Astrocyte (in vitro differentiated cells and primary cell): ENCODE results near the gene ZNF804B. TPM values are rescaled to one million over a fixed set of nuclear protein-coding genes. Genes with fewer than 3 reads are reported as not detected.

Experiments
- DNase-seq: peaks from one replicate; pipeline ENCODE4 v3.0.0-alpha.2; 2010; ENCODE audit warnings: low read depth
- FAIRE-seq: peaks from 2 replicates; lab custom pipeline; 2011; peaks lifted over from hg19 to GRCh38; lab: Jason Lieb, UNC
- H2AFZ ChIP-seq: 2 replicates; pipeline ENCODE4 v1.6.0; 2012; ENCODE audit warnings: low read depth, low read length, inconsistent platforms
- H3K27ac ChIP-seq: 2 replicates; pipeline ENCODE4 v1.5.1; 2011; ENCODE audit warnings: low read depth, low read length, inconsistent platforms
- H3K27me3 ChIP-seq: 2 replicates; pipeline ENCODE4 v1.6.0; 2011; ENCODE audit warnings: low read length, inconsistent platforms; ENCODE audit not compliant: insufficient read depth
- H3K36me3 ChIP-seq: 2 replicates; pipeline ENCODE4 v1.5.1; 2011; ENCODE audit warnings: low read length, inconsistent platforms; ENCODE audit not compliant: insufficient read depth
- H3K4me1 ChIP-seq: 2 replicates; pipeline ENCODE4 v1.5.1; 2011; ENCODE audit warnings: low read length, inconsistent platforms; ENCODE audit not compliant: insufficient read depth
- H3K4me2 ChIP-seq: 2 replicates; pipeline ENCODE4 v1.6.0; 2012; ENCODE audit warnings: low read length, inconsistent platforms
- H3K4me3 ChIP-seq: 2 replicates; pipeline ENCODE4 v1.5.1; 2011; ENCODE audit warnings: low read depth, mild to moderate bottlenecking, low read length, inconsistent platforms; ENCODE audit not compliant: insufficient read depth
- H3K79me2 ChIP-seq: 2 replicates; pipeline ENCODE4 v1.6.0; 2012; ENCODE audit warnings: mild to moderate bottlenecking, low read length, inconsistent platforms; ENCODE audit not compliant: insufficient read depth
- H3K9ac ChIP-seq: 2 replicates; pipeline ENCODE4 v1.6.0; 2012; ENCODE audit warnings: mild to moderate bottlenecking, low read length, inconsistent platforms
- H3K9me3 ChIP-seq: 2 replicates; pipeline ENCODE4 v1.5.1; 2012; ENCODE audit warnings: low read depth, mild to moderate bottlenecking, low read length, inconsistent platforms; ENCODE audit not compliant: insufficient read depth
- H4K20me1 ChIP-seq: 2 replicates; pipeline ENCODE4 v1.6.0; 2012; ENCODE audit warnings: low read length, inconsistent platforms; ENCODE audit not compliant: insufficient read depth
- H3K27ac Mint-ChIP-seq: one replicate; pipeline ENCODE4 v1.8.0; 2021; ENCODE audit warnings: mild to moderate bottlenecking, mixed read lengths; ENCODE audit not compliant: unreplicated experiment
- H3K27me3 Mint-ChIP-seq: one replicate; pipeline ENCODE4 v1.8.0; 2021; ENCODE audit warnings: low read depth, mixed read lengths; ENCODE audit not compliant: unreplicated experiment
- H3K36me3 Mint-ChIP-seq: one replicate; pipeline ENCODE4 v1.8.0; 2021; ENCODE audit warnings: low read depth, mixed read lengths; ENCODE audit not compliant: unreplicated experiment
- H3K4me1 Mint-ChIP-seq: one replicate; pipeline ENCODE4 v1.8.0; 2021; ENCODE audit warnings: low read depth, mixed read lengths; ENCODE audit not compliant: unreplicated experiment
- H3K4me3 Mint-ChIP-seq: one replicate; pipeline ENCODE4 v1.8.0; 2021; ENCODE audit warnings: mild to moderate bottlenecking, moderate library complexity, mixed read lengths; ENCODE audit not compliant: unreplicated experiment
- H3K9me3 Mint-ChIP-seq: one replicate; pipeline ENCODE4 v1.8.0; 2021; ENCODE audit warnings: mild to moderate bottlenecking, mixed read lengths; ENCODE audit not compliant: unreplicated experiment
- EZH2 ChIP-seq: IDR thresholded peaks from 2 replicates; pipeline ENCODE4 v1.6.1; 2012; ENCODE audit warnings: mild to moderate bottlenecking, low read length, inconsistent platforms; ENCODE audit not compliant: insufficient read depth
- total RNA-seq: library from RNA; stranded (reverse); gene quantifications from 2 replicates; pipeline ENCODE4 v1.2.1, GENCODE V29; 2021
- TF ChIP-seq, protein P1 (sequence below): IDR thresholded peaks from 2 replicates; pipeline ENCODE4 v1.5.1; 2011; ENCODE audit warnings: low read depth, mild to moderate bottlenecking, inconsistent platforms, low read length, moderate library complexity; ENCODE audit not compliant: insufficient read depth

Gene ZNF804B
- total RNA-seq, 1 donor from 2014 or later = not detected

DNA sequence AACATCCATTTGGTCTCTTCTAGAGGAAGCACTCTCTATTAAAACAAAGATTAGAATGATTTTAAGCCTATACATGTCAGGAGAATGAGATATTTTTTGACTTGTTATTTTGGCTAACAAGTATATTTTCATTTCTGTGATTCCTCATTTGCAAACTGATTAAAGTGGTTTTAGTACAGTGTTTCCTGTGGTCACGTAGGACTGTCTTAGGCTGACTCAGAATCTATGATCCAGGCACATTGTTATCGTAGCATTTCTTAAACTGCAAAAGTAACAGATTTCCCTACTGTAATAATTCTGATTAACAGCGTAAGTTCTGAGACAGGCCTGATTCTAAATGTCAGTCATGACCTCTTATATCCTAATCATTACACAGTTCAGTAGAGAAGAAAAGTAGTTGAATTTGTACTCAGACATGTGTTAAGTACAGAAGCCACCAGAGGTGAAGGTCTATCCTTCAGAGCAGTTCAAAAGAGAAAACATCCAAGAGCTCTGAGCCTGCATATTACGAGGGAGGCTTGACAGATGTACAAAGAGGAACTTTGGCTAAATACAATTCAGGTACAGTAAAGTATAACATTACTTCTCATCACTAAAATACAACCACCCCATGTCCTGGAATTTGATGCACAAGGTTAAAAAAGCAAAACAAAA is 160.1 kb downstream of the ZNF804B start:
- Mint-ChIP-seq H3K4me3 (no peak overlapping the region), H3K27ac (no peak overlapping the region), H3K36me3 (no peaks in the 10 kb centered on the region), H3K9me3 (no peaks in the 10 kb centered on the region), H3K4me1 (no peaks in the 10 kb centered on the region), H3K27me3 (no peaks in the 10 kb centered on the region)
- no peak for DNase-seq
- no peaks in the 10 kb centered on the region for H3K79me2 ChIP-seq
- no peaks in the 10 kb centered on the region for H3K27me3 ChIP-seq
- no peak overlapping the region for H3K9ac ChIP-seq
- no peak overlapping the region for H3K27ac ChIP-seq
- no peaks in the 10 kb centered on the region for H3K36me3 ChIP-seq
- H3K4me1 ChIP-seq = no peaks in the 10 kb centered on the region
- no peaks in the 10 kb centered on the region for H3K9me3 ChIP-seq
- H3K4me3 ChIP-seq = no peak overlapping the region
- H3K4me2 ChIP-seq = no peak overlapping the region
- H4K20me1 ChIP-seq = no peaks in the 10 kb centered on the region
- H2AFZ ChIP-seq = no peak overlapping the region
- no peak for FAIRE-seq
- TF ChIP-seq EZH2 = no peak
- TF ChIP-seq, protein P1, sequence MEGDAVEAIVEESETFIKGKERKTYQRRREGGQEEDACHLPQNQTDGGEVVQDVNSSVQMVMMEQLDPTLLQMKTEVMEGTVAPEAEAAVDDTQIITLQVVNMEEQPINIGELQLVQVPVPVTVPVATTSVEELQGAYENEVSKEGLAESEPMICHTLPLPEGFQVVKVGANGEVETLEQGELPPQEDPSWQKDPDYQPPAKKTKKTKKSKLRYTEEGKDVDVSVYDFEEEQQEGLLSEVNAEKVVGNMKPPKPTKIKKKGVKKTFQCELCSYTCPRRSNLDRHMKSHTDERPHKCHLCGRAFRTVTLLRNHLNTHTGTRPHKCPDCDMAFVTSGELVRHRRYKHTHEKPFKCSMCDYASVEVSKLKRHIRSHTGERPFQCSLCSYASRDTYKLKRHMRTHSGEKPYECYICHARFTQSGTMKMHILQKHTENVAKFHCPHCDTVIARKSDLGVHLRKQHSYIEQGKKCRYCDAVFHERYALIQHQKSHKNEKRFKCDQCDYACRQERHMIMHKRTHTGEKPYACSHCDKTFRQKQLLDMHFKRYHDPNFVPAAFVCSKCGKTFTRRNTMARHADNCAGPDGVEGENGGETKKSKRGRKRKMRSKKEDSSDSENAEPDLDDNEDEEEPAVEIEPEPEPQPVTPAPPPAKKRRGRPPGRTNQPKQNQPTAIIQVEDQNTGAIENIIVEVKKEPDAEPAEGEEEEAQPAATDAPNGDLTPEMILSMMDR = no peak

DNA sequence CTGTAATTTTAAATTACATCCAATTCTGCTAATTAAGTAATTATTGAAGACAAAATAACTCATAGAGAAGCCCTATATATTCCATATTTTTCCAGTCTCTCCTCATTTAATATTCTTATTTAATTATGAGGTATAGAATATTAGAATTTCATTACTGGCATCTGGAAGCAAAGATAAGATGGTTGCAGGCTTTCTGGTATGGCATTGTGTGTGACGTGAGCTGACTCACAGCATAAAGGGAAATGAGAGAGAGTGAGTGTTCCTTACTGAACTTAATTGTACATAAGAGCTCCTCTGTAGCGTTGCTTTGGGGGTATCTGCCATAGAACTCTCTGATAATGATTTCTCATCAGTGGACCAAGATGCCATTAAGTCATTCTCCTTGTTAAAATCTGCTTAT is 163.4 kb downstream of the ZNF804B start:
- no peaks in the 10 kb centered on the region for H3K4me1 ChIP-seq
- no peak overlapping the region for H3K4me2 ChIP-seq
- H3K36me3 ChIP-seq = no peaks in the 10 kb centered on the region
- H3K79me2 ChIP-seq = no peaks in the 10 kb centered on the region
- H3K27ac Mint-ChIP-seq = no peak overlapping the region
- H4K20me1 ChIP-seq = no peaks in the 10 kb centered on the region
- no peak overlapping the region for H3K9ac ChIP-seq
- H3K4me3 ChIP-seq = no peak overlapping the region
- no peaks in the 10 kb centered on the region for H3K36me3 Mint-ChIP-seq
- no peaks in the 10 kb centered on the region for H3K27me3 ChIP-seq
- H2AFZ ChIP-seq = no peak overlapping the region
- DNase-seq (no peak), FAIRE-seq (no peak)
- no peak overlapping the region for H3K27ac ChIP-seq
- no peaks in the 10 kb centered on the region for H3K9me3 ChIP-seq
- no peaks in the 10 kb centered on the region for H3K27me3 Mint-ChIP-seq
- peaks cover 5% of the 10 kb centered on the region for H3K4me1 Mint-ChIP-seq
- H3K9me3 Mint-ChIP-seq = no peaks in the 10 kb centered on the region
- no peak for TF ChIP-seq EZH2
- TF ChIP-seq, protein P1 = no peak
- H3K4me3 Mint-ChIP-seq = no peak overlapping the region

DNA sequence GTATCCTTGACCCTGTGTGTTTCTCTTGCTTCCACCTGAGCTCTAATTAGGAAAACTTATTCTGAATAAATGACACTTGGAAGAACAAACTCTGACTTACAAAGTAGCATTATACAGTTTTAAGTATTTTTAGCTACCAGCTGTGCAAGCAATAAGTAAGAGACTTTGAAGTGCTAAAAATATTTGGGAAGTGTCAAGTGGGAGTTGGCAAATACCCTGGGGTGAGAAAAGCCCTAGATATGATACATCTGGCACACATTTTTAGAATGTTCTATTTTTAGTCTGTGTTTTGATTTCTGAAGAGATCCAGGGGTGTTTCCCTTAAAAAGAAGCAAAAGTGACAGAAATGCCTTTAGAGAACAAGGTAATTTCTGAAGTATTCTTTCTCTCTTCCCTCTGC is 168.8 kb downstream of the ZNF804B start:
- no peak for DNase-seq
- Histone ChIP-seq H3K4me3 (no peak overlapping the region), H3K4me1 (no peaks in the 10 kb centered on the region), H3K36me3 (no peaks in the 10 kb centered on the region), H3K4me2 (no peak overlapping the region), H2AFZ (no peak overlapping the region), H3K27ac (no peak overlapping the region), H3K79me2 (no peaks in the 10 kb centered on the region), H3K27me3 (no peaks in the 10 kb centered on the region), H4K20me1 (no peaks in the 10 kb centered on the region), H3K9me3 (no peaks in the 10 kb centered on the region), H3K9ac (no peak overlapping the region)
- H3K9me3 Mint-ChIP-seq = no peaks in the 10 kb centered on the region
- H3K4me3 Mint-ChIP-seq = no peak overlapping the region
- H3K4me1 Mint-ChIP-seq = peaks cover 13% of the 10 kb centered on the region
- H3K27ac Mint-ChIP-seq = no peak overlapping the region
- no peaks in the 10 kb centered on the region for H3K27me3 Mint-ChIP-seq
- TF ChIP-seq EZH2 = no peak
- TF ChIP-seq, protein P1 = no peak
- no peaks in the 10 kb centered on the region for H3K36me3 Mint-ChIP-seq
- no peak for FAIRE-seq
